Fibroblast of villous mesenchyme (primary cell): ENCODE results near the gene PLAGL2. TPM values are rescaled to one million over a fixed set of nuclear protein-coding genes. Genes with fewer than 3 reads are reported as not detected.
A peak's percentile ranks its signal among the peaks of the same experiment; 100 is the strongest.

Experiments used
- DNase-seq: peaks from one replicate; pipeline ENCODE4 v3.0.0-alpha.2; 2010; ENCODE audit warnings: low read depth
- H3K4me3 ChIP-seq: 2 replicates; pipeline ENCODE4 v1.5.1; 2011; ENCODE audit warnings: low read depth, mild to moderate bottlenecking, low read length
- total RNA-seq: library from RNA; depleted of rRNA; stranded (reverse); fragments of >200 nt; gene quantifications from 2 replicates; pipeline ENCODE4 v1.2.3, GENCODE V29; 2012
- TF ChIP-seq, protein P1 (sequence below): IDR thresholded peaks from 2 replicates; pipeline ENCODE4 v1.5.1; 2012; ENCODE audit warnings: low read depth, mild to moderate bottlenecking, low read length; ENCODE audit not compliant: insufficient read depth

The PLAGL2 gene
- total RNA-seq, 1 donor = 4.3 TPM

DNA sequence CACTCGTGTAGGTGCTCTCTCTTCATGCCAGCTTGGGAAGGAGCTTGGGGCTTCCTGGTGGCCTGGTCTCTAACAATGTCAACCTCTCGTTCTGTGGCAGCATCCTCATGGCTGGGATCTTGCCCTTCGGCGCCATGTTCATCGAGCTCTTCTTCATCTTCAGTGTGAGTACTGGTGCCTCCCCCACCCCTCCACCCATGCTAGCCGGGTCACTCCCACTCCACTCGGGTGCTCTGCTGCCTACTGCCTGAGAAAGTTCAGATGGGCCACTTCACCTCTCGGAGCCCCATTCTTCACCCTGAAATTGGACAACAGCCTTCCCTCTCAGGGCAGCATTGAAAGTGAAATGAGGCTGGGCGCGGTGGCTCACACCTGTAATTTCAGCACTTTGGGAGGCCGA lies 49.2 kb downstream of the PLAGL2 start:
- H3K4me3 ChIP-seq = no peak overlapping the region
- TF ChIP-seq, protein P1, sequence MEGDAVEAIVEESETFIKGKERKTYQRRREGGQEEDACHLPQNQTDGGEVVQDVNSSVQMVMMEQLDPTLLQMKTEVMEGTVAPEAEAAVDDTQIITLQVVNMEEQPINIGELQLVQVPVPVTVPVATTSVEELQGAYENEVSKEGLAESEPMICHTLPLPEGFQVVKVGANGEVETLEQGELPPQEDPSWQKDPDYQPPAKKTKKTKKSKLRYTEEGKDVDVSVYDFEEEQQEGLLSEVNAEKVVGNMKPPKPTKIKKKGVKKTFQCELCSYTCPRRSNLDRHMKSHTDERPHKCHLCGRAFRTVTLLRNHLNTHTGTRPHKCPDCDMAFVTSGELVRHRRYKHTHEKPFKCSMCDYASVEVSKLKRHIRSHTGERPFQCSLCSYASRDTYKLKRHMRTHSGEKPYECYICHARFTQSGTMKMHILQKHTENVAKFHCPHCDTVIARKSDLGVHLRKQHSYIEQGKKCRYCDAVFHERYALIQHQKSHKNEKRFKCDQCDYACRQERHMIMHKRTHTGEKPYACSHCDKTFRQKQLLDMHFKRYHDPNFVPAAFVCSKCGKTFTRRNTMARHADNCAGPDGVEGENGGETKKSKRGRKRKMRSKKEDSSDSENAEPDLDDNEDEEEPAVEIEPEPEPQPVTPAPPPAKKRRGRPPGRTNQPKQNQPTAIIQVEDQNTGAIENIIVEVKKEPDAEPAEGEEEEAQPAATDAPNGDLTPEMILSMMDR = no peak
- DNase-seq = no peak

DNA sequence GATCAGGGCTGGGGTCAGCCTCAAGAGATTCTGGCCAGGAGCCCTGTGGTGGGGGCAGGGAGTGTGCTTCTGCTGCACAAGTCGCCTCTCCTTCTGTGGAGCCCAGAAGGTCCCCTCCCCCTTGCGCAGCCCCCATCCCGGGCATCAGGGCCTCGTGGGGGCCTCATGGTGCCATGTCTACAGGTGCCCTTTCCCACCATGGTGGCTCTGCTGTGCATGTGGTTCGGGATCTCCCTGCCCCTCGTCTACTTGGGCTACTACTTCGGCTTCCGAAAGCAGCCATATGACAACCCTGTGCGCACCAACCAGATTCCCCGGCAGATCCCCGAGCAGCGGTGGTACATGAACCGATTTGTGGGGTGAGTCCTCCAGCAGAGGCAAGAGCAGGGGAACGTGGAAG lies 49.9 kb downstream of the PLAGL2 start:
- no peak overlapping the region for H3K4me3 ChIP-seq
- TF ChIP-seq, protein P1 = no peak
- no peak for DNase-seq

DNA sequence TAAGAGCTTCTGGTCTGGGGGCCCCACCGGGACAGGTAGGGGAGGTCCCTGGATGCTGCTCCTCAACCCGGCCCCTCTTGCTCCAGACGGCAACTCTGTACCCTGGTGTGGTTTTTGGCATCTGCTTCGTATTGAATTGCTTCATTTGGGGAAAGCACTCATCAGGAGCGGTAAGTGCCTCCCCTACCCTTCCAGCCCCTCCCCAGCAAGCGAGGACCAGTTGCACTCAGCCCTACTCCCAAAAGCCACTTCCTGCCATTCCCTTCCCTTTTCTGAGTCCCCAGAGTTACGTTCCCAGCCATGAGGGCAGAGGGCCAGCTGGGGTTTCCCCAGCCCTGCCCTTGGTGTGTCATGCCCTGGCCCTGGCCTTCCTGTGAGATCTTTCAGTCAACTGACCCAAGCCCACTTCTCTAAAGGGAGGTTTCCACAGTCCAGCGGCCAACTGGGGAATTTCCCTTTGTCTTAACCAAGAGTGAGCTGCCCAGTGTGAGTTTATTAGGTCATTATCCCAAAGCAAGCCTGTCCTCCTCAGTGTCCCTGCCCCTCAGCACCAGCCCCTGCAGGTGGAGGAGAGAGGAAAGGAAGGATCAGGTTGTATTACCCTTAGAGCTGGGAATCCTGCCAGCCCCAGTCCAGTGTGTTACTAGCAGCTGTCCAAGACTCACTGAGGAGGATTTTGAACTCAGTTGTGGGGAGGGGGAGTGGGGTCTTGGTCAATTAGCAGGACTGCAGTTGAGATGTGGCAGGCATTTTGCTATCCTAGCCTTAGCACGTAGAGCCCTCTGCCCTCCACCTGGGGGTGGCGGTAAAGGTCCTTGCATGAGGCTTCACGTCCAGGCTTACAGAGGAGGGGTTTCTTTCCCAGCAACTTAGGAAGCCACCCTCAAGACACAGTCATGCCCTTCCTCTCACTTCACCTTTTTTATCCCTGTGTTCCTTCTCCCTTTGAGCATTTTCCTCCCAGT lies 52.2 kb downstream of the PLAGL2 start:
- H3K4me3 ChIP-seq = no peak overlapping the region
- TF ChIP-seq, protein P1 = peak; percentile 40
- DNase-seq = peak; percentile 71

GRCh38 chr20:32153771-32154170 lies 53.8 kb downstream of the PLAGL2 start:
- H3K4me3 ChIP-seq = no peak overlapping the region
- DNase-seq = no peak
- TF ChIP-seq, protein P1 = no peak

GRCh38 chr20:32153156-32153665 lies 54.3 kb downstream of the PLAGL2 start:
- H3K4me3 ChIP-seq = no peak overlapping the region
- TF ChIP-seq, protein P1 = no peak
- DNase-seq = no peak

DNA sequence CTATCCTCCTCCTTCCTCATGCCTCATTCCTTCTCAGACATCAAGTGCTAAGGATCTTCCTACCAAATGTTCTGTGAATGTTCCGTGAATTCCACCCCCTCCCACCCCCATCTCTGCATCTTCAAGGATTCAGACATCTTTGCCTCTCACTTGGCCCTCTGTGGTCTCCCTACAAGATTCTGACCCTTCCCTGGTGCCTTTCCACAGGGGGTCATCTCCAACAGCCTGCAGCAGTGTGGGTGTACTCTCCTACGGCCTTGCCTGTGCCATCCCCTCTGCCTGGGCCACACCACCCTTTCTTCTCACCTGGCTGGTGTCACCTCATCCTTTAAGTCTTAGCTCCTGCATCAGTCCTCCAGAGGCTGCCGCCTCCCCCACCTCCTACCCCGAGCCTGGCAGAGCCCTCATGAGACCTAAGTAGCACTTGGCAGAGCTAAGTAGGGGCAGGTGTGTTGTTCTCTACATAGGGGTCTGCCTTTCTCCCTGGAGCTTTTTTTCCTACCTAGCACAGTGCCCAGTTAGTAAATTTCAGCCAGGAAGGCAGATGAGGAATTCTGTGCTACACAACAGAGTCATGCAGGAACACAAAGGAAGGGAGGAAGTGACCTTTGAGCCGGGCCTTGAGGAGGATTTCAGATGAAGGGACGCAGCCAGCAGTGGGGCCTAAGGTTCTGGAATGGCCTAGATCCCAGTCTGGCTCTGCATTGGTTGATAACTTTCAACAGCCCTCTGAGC lies 55.0 kb downstream of the PLAGL2 start:
- no peak for DNase-seq
- H3K4me3 ChIP-seq = no peak overlapping the region
- TF ChIP-seq, protein P1 = no peak
